HFF-Myc (cell line): ENCODE measurements around the gene CD2BP2.

Source experiments
- DNase-seq: peaks from one replicate; pipeline ENCODE4 v3.0.0-alpha.2; 2011; ENCODE audit warnings: low read depth; ENCODE audit errors: extremely low read depth
- H3K4me3 ChIP-seq: replicated peaks from 2 replicates; pipeline ENCODE4 v1.5.1; 2011; ENCODE audit warnings: low read depth, mild to moderate bottlenecking, control low read depth, low read length
- CTCF ChIP-seq: IDR thresholded peaks from 2 replicates; pipeline ENCODE4 v1.5.1; 2012; ENCODE audit warnings: mild to moderate bottlenecking, low read depth, low read length, control low read depth; ENCODE audit errors: missing control alignments

Gene CD2BP2

GRCh38 chr16:30358990-30359870, 4.1 kb upstream of the CD2BP2 start:
- H3K4me3 ChIP-seq, result no peak overlapping the region
- no peak for DNase-seq
- no peak for TF ChIP-seq CTCF

- no peak for DNase-seq
- no peak overlapping the region for H3K4me3 ChIP-seq
- TF ChIP-seq CTCF, result no peak
Observed at GRCh38 chr16:30358577-30358936, 3.4 kb upstream of the CD2BP2 start.

- TF ChIP-seq CTCF, result no peak
- H3K4me3 ChIP-seq, result no peak overlapping the region
- no peak for DNase-seq
Observed at GRCh38 chr16:30357715-30358576, 2.8 kb upstream of the CD2BP2 start.

GRCh38 chr16:30357085-30357714, 2.1 kb upstream of the CD2BP2 start:
- no peak for DNase-seq
- no peak overlapping the region for H3K4me3 ChIP-seq
- TF ChIP-seq CTCF, result no peak

- H3K4me3 ChIP-seq, result peak overlapping the region; percentile 95
- TF ChIP-seq CTCF, result no peak
- no peak for DNase-seq
Observed at GRCh38 chr16:30356401-30357084, 1.4 kb upstream of the CD2BP2 start.

- peak overlapping the region; percentile 95 for H3K4me3 ChIP-seq
- no peak for DNase-seq
- TF ChIP-seq CTCF, result no peak
Observed at GRCh38 chr16:30355954-30356308, 823 bp upstream of the CD2BP2 start.
